SH-SY5Y (cell line): Measurements from ENCODE around the gene LRP2BP.

Experiments
- GATA2 ChIP-seq: IDR thresholded peaks from 2 replicates; pipeline ENCODE4 v1.6.1; 2011; ENCODE audit warnings: mild to moderate bottlenecking, low read depth, low read length
- GATA3 ChIP-seq: IDR thresholded peaks from 2 replicates; pipeline ENCODE4 v1.6.1; 2011; ENCODE audit warnings: low read depth, mild to moderate bottlenecking, low read length, moderate library complexity

Gene LRP2BP

GRCh38 chr4:185395238-185395955 is at the start of gene LRP2BP:
LRP2BP (minus strand) TSS chr4:185395924; CDS start chr4:185378186, 17,738 bp downstream.
- TF ChIP-seq GATA3 (no peak), GATA2 (no peak)

DNA sequence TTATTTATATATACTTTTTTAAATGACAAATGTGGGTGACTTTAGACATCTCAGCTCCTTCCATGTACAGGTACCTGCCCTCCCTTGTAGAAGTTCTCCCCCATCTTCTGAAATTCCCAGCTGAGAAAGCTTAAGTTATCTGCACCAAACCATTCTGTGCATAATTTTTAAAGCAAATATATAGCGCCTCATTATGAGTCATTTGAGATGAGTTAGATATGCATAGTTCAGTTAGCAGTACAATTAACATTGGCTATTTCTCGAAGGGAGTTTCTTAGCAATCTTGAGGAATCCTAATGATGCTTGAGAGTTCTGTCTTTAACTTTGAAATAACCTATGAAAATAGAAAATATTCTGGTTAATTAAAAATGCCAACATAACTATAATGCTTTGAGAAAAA is 49.5 kb upstream of the LRP2BP start:
- TF ChIP-seq GATA2 (no peak), GATA3 (no peak)

DNA sequence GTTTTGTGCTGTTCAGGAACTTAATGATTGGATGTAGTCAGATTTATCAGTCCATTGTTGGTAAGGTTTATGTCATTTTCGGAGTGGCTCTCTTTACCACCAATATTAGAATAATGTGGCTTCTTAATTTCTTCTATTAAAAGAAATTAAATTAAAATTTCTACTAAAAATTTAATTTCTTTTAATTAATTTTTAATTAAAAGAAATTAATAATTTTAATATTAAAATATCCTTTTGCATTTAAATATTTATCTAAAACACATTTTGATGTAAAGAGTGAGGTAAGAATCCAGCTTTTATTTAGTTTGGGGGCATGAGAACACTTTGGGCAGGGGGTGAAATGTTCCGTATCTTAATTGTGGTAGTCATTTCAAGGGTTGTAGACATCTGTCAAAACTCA is 45.8 kb upstream of the LRP2BP start:
- no peak for TF ChIP-seq GATA3
- TF ChIP-seq GATA2: no peak

DNA sequence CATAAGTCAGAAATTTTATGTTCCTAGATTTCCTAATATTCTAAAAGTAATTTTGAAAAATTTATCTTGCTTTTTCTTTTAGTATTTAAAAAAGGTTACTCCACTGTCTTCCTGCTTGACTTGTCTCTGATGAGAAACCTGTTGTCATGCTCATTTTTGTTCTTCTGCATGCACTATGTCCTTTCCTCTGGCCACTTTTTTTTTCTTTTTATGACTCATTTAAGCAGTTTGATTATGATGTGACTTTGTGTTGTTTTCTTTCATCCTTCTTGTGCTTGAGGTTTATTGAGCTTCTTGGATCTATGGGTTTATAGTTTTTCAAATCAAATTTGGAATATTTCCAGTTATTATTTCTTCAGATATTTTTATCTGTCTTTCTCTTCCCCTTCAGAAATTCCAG is 42.1 kb upstream of the LRP2BP start:
- TF ChIP-seq GATA2 (no peak), GATA3 (no peak)

- TF ChIP-seq GATA3: no peak
- no peak for TF ChIP-seq GATA2
Observed at GRCh38 chr4:185435466-185435865, 39.7 kb upstream of the LRP2BP start.

DNA sequence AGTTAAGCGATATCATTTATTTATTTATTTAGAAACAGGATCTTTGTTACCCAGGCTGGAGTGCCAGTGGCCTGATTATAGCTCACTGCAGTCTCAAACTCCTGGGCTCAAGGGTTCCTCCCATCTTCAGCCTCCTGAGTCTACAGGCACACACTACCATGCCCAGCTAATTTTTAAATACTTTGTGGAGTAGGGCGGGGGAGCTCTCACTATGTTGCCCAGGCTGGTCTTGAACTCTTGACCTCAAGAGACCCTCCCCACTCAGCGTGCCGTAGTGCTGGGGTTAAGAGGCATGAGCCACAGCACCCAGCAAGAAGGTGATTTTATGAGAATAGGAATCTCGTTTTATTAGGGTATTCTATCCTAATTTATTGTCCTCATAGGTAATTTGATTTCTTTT is 33.9 kb upstream of the LRP2BP start:
- no peak for TF ChIP-seq GATA3
- no peak for TF ChIP-seq GATA2

DNA sequence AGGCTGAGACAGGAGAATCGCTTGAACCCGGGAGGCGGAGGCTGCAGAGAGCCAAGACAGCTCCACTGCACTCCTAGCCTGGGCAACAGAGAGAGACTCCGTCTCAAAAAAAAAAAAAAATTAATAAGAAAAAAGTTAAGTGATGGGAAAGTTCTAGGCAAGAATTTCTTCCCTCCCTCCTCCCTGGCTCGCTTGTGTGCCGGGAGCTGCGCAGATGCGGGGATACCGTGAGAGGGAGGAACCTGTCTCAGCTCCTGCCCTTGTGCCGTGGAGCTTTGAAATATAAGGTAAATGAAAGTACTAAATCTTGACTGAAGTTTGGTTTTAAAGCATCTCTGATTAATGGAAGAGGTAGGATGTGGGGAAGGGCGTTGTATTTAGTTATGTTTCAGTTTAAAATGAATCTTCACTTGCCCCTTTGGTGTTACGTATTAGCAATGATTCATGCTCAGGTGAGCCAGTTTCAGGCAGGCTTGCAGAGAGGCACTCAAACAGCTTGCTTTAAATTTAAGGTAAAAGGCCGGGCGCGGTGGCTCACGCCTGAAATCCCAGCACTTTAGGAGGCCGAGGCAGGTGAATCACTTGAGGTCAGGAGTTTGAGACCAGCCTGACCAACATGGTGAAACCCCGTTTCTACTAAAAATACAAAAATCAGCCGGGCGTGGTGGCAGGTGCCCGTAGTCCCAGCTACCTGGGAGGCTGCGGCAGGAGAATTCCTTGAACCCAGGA is 31.4 kb upstream of the LRP2BP start:
- TF ChIP-seq GATA2 (no peak), GATA3 (no peak)

- TF ChIP-seq GATA3 (no peak), GATA2 (no peak)
Observed at GRCh38 chr4:185425647-185426352, 30.1 kb upstream of the LRP2BP start, which contains the start of gene UFSP2. UFSP2 (minus strand) TSS chr4:185425964; CDS start chr4:185425868, 96 bp downstream.

GRCh38 chr4:185424905-185425646 is 29.4 kb upstream of the LRP2BP start:
- TF ChIP-seq GATA3 (no peak), GATA2 (no peak)

GRCh38 chr4:185421366-185422124 is 25.8 kb upstream of the LRP2BP start:
- TF ChIP-seq GATA3 (no peak), GATA2 (no peak)

GRCh38 chr4:185416955-185417354 is 21.2 kb upstream of the LRP2BP start:
- no peak for TF ChIP-seq GATA3
- no peak for TF ChIP-seq GATA2

DNA sequence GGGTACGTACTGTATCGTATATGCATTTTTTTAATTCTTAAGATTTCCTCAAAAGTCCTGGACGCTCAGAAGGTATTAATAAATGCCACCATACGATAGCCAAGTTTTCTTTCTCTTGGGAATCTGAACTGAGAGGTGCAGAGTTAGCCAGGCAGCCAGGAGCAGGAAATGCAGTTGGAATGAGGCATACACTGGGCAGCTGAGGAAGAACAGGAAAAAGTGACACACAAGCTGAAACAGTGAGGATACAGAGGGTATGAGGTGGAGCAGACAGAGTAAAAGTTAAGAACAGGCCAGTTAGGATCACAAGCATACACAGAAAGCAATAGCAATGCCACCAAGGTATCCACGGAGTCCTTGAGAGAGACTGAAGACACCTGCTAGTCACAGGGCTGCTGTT is 16.7 kb upstream of the LRP2BP start:
- TF ChIP-seq GATA2: no peak

DNA sequence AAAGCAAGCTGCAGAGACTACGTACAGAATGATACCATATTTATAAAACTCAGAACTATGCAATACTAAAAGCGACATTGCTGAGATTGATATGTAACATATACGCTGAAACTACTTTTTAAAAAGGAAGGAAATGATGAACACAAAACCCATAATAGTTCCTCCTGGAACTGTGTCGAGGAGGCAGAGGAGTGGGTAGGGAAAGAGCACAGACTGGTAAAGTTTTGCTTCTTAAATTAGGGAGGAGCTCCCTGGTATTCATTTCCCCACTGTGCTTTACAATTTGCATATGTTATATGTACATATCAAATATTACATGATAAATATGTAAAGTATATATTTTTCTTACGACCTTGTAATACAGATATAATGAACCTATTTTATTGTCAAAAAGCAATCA is 16.1 kb upstream of the LRP2BP start:
- no peak for TF ChIP-seq GATA2
- no peak for TF ChIP-seq GATA3
